Smooth muscle cell of the brain vasculature (primary cell): ENCODE results near the gene LRRC14B.
A peak's percentile ranks its signal among the peaks of the same experiment; 100 is the strongest.
"Not testable (repeated sequence)": the region's sequence is repeated elsewhere in the genome, so short reads cannot be mapped to it uniquely, and the experiment has no call there.

Experiments
- DNase-seq: peaks from one replicate; pipeline ENCODE4 v3.0.0-alpha.2; 2012; ENCODE audit warnings: low read depth, low spot score

Gene LRRC14B

DNA sequence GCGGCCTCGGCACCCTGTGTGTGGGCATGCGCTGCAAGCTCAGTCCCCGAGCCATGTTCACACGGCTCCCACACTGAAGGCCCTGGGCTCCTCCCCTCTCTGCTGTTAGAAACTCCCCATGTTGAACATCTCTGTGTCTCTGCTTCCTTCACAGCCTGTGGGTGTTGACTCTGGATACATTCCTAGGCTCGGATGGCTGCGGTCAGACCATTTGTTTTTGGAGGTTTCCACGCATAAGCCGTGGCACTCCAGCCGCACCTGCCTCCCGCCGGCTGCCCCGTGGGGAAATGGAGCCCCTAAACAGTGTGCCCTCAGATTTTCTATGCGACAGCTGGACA lies 31.2 kb upstream of the LRRC14B start:
- DNase-seq: no peak

- DNase-seq: no peak
These were observed 30.1 kb upstream of the LRRC14B start for GRCh38 chr5:160921-161802.

- no peak for DNase-seq
These were observed 29.5 kb upstream of the LRRC14B start for GRCh38 chr5:161803-162110.

DNA sequence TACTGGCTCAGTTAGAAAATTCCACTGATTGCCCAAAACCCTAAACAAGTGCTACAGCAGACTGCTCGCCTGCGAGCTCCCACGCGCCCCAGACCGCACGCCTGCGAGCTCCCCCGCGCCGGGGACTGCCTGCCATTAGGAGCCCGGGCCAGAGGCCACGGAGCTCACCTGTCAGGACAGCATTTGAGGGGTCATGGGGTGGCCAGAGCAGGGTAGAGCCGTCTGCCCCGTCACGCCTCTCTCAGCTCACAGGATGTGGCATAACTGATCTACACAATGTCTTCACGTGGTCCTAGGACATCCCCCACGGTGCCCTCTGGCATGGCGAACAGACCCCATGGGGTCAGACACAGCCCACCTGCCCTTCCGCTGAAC lies 29.1 kb upstream of the LRRC14B start:
- DNase-seq: no peak

GRCh38 chr5:162565-163337 lies 28.5 kb upstream of the LRRC14B start:
- DNase-seq: no peak

DNA sequence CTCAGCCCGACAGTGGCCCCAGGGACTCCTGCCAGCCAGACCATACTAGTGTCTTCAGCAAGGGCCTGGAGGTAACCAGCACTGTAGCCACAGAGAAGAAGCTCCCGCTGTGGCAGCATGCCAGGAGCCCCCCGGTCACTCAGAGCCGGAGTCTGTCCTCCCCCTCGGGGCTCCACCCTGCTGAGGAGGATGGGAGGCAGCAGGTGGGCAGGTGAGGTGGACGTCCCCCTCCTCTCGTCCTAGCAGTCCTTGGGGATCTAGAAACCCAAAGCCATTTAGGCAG lies 28.0 kb upstream of the LRRC14B start:
- DNase-seq: no peak

DNA sequence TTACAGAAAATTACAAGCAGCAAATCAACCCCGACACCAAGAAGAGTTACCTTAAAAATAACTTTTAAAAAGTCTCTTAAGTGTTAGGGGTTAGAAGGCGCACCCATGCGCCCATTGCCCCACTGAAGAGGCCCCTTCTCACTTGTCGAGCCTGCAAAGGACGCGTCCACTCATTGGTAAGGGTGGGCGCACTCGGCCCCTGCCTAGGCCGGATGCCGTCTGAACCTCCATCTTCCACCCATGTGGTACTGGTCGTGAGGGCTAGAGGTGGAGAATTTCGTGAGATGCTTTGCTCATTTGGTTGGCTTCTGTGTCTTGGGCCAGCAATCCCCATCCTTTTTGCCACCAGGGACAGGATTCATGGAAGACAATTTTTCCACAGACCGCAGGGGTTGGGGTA lies 27.5 kb upstream of the LRRC14B start:
- DNase-seq: no peak

DNA sequence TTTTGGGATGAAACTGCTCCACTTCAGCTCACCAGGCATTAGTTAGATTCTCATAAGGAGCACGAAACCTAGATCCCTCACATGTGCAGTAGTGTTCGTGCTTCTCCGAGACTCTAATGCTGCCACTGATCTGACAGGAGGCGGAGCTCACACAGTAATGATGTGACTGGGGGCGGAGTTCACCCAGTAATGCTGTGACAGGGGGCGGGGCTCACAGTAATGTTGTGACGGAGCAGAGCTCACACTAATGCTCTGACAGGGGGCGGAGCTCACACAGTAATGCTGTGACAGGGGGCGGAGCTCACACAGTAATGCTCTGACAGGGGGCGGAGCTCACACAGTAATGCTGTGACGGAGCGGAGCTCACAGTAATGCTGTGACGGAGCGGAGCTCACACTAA lies 27.1 kb upstream of the LRRC14B start:
- DNase-seq: no peak

- DNase-seq: not testable (repeated sequence)
These were observed 26.5 kb upstream of the LRRC14B start for GRCh38 chr5:164783-165182.

DNA sequence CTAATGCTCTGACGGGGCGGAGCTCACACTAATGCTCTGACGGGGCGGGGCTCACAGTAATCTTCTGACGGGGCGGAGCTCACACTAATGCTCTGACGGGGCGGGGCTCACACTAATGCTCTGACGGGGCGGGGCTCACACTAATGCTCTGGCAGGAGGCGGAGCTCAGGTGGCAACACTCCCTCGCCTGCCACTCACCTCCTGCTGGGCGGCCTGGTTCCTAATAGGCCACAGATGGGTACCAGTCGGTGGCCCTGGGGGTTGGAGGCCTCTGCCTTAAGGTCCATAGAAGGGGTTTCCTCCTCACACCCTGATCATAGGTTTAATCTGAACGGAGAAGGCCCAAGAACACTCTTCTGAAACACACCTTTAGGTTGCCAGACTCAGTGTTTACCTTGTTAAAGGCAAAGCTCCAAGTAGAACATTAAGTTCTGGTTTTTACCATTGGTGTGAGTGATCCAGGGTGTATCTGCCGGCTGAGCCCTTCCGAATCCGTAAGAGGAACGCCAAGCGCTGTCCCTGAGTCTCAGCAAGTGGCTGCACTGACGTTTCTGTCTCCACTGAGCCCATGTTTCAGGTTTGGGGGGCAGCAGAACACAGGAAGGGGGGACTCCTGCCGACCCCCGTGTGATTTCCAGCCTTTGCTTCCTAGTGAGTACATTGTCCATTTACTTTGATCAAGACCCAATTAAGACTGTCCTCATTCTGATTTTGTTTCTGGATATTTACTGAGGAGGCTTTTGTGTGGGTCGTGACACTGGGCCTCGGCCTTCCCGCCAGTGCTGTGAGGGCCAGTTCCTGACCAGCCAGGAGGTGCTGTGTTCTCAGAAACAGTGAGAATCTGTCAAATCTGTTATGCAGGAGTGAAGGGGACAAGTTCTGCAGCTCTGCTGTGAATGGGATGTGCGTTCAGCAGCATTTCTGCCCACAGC lies 24.6 kb upstream of the LRRC14B start:
- DNase-seq: no peak

DNA sequence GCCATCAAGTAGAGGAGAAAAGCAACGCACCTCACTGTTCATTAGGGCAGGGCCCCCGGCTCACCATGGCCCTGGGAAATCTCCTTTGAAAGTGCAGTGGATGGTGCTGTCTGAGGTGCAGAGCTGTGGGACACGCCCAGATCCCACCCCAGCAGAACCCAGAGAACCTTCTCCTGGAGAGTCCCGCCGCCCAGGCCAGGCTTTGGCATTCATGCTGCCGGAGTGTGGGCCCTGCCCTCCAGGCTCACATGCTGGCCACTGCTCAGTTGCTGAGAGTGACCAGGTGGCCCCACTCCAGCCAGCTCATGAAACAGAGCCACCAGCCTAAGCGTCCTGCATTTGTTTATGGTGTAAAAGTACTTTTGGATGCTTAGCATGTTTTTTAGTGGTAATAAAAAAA lies 23.8 kb upstream of the LRRC14B start:
- DNase-seq: no peak

DNA sequence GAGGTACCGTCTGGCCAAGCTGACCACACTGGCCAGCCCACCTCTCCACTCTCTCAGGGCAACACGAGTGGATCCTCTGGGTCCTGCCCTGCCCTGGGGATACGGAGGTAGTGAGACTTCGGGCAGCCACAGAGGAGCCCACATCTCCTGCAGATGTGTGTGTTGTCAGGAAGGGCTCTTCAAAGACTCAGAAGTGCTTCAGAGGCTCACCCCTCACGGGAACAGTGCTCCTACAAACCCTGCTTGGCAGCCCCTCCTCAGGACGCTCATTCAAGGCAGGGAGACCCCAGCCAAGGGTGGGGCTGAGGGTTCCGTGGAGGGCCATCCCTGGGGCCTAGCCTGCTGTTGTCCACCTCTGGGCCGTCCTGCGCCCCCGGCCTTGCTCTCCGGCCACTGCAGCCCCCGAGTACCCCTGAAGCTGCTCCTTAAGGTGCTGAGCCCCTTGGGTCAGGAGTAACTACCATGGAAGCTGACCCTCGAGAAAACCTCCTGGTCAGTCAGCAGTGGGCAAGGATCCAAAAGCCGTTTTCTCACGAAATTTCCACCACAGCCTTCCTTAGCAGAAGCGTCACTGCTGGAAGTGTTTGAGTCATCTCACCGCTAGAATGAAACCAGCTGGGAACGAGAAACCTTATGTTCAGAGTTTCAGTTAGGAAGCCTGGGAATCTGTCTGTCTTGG lies 23.2 kb upstream of the LRRC14B start:
- peak; percentile 94 for DNase-seq

- no peak for DNase-seq
These were observed 22.1 kb upstream of the LRRC14B start for GRCh38 chr5:169071-169727.

DNA sequence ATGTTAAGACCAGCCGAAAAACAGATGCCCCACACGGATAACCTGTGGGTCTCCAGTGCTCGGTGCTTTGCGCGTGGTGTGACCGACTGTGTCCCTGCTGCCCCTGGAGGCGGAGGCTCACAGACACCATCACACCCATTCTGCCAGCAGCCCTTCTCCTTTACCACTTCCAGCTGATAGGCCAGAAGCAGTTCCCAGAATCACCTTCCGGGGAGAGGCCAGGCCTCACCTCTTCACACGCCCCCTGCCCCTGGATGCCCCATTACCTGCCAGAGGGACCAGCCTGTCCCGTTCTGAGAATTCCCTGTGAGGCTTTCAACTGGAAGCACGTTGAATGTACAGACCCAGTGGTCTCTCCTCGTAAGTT lies 21.6 kb upstream of the LRRC14B start:
- no peak for DNase-seq

DNA sequence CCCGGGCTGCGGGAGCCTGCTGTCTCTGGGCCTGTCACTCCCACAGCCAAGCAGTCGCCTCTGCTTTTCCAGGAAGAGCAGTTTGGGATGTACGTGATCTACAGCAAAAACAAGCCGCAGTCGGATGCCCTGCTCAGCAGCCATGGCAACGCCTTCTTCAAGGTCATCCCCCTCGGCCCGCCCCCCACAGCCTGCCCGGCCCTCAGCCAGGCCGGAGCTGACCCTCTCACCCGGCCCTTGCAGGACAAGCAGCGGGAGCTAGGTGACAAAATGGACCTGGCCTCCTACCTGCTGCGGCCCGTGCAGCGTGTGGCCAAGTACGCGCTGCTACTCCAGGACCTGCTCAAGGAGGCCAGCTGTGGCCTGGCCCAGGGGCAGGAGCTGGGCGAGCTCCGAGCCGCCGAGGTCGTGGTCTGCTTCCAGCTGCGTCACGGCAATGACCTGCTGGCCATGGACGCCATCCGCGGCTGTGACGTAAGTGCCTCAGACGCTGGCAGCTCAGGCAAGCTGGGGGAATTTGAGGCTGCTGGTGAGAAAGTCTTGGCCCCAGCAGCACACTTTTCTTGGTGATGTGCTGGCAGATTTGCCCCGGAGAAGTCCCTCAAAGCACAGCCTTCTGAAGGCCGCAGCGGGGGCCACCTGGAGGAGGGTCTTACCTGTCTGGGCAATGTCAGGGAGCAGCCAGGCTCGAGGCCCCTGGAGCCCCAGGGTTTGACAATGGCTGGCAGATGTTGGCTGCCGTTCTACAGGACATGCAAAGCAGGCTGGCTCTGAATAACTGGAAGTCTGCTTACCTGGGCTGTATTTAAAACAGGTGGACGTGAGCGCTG lies 20.1 kb upstream of the LRRC14B start:
- DNase-seq: no peak

DNA sequence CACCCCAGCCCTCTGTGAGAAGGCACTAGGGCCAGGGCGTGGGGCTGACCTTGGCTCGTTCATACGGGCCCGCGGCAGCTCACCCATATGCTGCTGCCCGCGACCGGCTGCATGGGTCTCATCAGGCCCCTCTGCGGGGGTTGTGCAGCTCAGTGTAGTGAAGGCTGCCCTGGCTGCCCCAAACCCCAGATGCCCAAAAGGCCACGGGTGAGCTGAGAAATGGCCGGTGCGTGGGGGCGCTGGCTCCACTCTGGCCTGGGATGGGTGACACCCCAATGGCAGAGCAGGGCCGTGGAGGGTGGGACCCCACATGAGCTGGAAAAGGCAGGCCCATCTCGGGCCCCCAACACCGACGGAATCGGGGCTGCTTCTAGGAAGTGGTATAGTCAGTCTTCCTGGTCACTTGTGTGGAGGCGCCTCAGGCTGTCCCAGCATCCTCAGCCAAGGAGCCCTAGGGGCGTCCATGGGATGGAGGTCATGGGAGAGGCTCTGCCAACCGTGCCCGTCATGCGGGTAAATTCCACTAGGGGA lies 19.4 kb upstream of the LRRC14B start:
- no peak for DNase-seq

DNA sequence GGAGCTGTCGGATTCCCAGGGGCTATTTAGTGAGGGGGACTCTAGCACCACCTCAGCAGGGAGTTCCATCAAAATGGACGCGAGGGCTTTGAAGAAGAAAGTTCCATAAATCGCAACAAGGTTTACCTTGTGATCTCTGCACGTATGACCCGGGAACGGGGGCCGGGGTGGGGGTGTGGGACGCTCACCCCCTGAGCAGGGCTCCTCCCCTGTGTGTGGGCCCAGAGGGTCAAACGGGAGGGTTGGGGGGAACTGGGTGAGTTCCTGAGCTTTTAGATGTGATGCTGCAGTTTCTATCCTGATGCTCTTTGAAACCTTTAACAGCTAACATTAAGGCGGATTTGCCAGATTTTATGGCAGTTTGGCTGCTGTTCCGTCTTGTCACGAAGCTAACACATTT lies 18.9 kb upstream of the LRRC14B start:
- DNase-seq: no peak

DNA sequence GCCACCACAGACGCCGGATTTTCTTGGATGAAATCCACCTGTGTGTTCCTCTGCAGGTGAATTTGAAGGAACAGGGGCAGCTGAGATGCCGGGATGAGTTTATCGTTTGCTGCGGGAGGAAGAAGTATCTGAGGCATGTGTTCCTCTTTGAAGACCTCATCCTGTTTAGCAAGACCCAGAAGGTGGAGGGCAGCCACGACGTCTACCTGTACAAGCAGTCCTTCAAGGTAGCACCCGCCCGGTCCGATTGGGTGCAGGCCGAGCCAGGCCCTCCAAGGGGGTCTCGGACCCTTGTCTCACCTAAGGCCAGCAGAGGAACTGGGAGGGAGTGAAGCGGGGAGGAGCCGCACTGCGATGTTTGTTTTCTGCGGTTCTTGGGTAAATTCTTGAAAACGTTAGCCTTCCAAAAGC lies 18.4 kb upstream of the LRRC14B start:
- DNase-seq: no peak

DNA sequence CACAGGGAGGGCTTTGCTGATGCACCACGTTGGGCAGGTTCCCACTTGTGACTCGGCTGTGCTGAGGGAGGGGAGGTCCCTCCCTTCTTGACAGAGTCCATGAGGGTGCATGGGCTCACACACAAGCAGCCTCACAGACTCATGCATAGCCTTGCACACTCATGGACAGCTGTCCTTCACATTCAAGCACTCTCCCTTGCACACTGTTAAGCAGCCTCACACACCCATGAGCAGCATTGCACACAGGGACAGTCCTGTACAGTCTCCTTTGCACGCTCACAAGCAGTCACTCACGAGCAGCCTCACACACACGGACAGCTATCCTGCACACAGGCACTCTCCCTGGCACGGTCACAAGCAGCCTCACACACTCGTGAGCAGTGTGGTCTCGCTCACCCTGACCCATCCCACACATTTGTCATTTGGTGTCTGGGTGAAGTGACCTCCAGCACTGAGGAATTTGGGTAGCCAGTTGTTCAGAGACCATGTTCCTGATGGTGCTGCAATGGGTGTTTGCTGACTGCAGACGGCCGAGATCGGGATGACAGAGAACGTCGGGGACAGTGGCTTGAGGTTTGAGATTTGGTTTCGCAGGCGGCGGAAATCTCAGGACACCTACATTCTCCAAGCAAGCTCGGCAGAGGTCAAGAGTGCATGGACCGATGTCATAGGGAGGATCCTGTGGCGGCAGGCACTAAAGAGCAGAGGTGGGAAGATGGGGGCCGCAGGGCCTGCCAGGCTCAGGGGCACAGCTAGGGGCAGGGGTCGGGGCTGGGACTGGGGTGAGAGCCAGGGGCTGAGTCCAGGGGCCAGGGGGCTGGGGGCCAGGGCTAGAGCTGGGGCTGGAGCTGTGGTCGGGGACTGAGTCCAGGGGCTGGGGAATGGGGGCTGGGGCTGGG lies 17.7 kb upstream of the LRRC14B start:
- DNase-seq: no peak
